Adrenal gland (tissue), 5 donors: ENCODE measurements around the gene TGFBR3.

Experiments used
- POLR2A ChIP-seq, 2 donors: fragments of 450-650 bp; IDR thresholded peaks; one replicate each; pipeline ENCODE4 v1.6.1; 2017; ENCODE audit warnings: antibody characterized with exemption in 2 of 2, mild to moderate bottlenecking in 2 of 2, moderate library complexity in 1 of 2
- TF ChIP-seq, protein P1 (sequence below), 6 experiments: fragments of 450-650 bp in 4 of 6; fragments of 200-600 bp in 2 of 6; sonication (generic) in 1 of 6; IDR thresholded peaks; 1 replicate in 5 of 6; 2 replicates in 1 of 6; pipeline versions ENCODE4 v1.5.1 to v1.8.0; 2016 to 2021; ENCODE audit warnings: antibody characterized with exemption in 6 of 6, mild to moderate bottlenecking in 2 of 6, moderate library complexity in 1 of 6
- donor health status: DM: no; HTN: no; CAD: no.

DNA sequence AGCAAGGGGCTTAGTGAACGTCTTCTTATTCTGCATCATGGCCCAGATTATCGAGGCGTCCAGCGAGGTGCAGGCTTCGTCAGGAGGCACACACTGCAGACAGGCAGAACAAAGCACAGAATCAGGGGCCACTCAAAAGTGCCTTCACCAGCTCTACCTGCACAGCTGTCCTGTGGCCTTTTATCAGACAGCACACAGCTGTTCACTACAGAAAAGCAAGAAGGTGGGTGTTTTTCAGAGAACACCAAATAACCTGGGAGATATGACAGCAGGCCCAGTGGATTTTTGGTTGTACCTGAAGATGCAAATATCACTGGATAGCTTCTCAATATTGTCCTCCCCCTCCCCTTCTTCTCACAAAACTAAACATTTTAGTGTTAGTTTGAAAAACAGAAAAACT, 177.3 kb downstream of the TGFBR3 start:
- TF ChIP-seq POLR2A (IDR thresholded peaks at IDR 0.05): no peak
- TF ChIP-seq, protein P1, sequence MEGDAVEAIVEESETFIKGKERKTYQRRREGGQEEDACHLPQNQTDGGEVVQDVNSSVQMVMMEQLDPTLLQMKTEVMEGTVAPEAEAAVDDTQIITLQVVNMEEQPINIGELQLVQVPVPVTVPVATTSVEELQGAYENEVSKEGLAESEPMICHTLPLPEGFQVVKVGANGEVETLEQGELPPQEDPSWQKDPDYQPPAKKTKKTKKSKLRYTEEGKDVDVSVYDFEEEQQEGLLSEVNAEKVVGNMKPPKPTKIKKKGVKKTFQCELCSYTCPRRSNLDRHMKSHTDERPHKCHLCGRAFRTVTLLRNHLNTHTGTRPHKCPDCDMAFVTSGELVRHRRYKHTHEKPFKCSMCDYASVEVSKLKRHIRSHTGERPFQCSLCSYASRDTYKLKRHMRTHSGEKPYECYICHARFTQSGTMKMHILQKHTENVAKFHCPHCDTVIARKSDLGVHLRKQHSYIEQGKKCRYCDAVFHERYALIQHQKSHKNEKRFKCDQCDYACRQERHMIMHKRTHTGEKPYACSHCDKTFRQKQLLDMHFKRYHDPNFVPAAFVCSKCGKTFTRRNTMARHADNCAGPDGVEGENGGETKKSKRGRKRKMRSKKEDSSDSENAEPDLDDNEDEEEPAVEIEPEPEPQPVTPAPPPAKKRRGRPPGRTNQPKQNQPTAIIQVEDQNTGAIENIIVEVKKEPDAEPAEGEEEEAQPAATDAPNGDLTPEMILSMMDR (IDR thresholded peaks at IDR 0.05): no peak
